H1 (cell line): ENCODE data around the gene ZMIZ1. TPM values are rescaled to one million over a fixed set of nuclear protein-coding genes. Genes with fewer than 3 reads are reported as not detected.

ENCODE experiments used
- BACH1 ChIP-seq: IDR thresholded peaks from 2 replicates; pipeline ENCODE4 v1.6.1; 2012; ENCODE audit warnings: low read length, improper control_type of control experiment
- CEBPB ChIP-seq: IDR thresholded peaks from 2 replicates; pipeline ENCODE4 v1.6.1; 2012; ENCODE audit warnings: low read depth, low read length
- CHD7 ChIP-seq: fragments of 300-600 bp; sonication (generic); IDR thresholded peaks from 2 replicates; pipeline ENCODE4 v1.7.1; 2012; ENCODE audit warnings: low read length, moderate library complexity, mild to moderate bottlenecking, inconsistent platforms; ENCODE audit not compliant: insufficient replicate concordance
- CREB1 ChIP-seq: IDR thresholded peaks from 2 replicates; pipeline ENCODE4 v1.6.1; 2012; ENCODE audit warnings: inconsistent platforms
- MAX ChIP-seq: IDR thresholded peaks from 2 replicates; pipeline ENCODE4 v1.6.1; 2012; ENCODE audit warnings: inconsistent platforms
- PHF8 ChIP-seq: fragments of 200-600 bp; sonication (generic); conservative IDR thresholded peaks from 2 replicates; pipeline ENCODE4 v1.7.1; 2012; ENCODE audit warnings: low read depth, mild to moderate bottlenecking, inconsistent platforms, low read length, moderate library complexity
- RNF2 ChIP-seq: fragments of 200-900, 300-1000 bp; sonication (generic); IDR thresholded peaks from 2 replicates; pipeline ENCODE4 v1.7.1; 2016; ENCODE audit warnings: borderline replicate concordance, low read depth, mild to moderate bottlenecking, antibody characterized with exemption, low read length; ENCODE audit not compliant: poor library complexity, severe bottlenecking; ENCODE audit errors: missing control alignments
- SIN3A ChIP-seq, 2 experiments: IDR thresholded peaks in 1 of 2; conservative IDR thresholded peaks in 1 of 2; 2 replicates each; pipeline ENCODE4 v1.6.1; 2011 to 2012; ENCODE audit warnings: low read length in 2 of 2, improper control_type of control experiment in 1 of 2, low read depth in 1 of 2, mild to moderate bottlenecking in 1 of 2
- polyA plus RNA-seq, 7 experiments: library from polyadenylated mRNA; depleted of rRNA in 3 of 7; stranded (reverse) in 5 of 7; unstranded in 2 of 7; fragments of >200 nt in 5 of 7; fragments of 200-250 nt in 2 of 7; gene quantifications; 1 replicate in 5 of 7; 2 replicates in 1 of 7; 4 replicates in 1 of 7; pipeline versions ENCODE4 v1.2.1 to v1.2.3, GENCODE V29; 2011 to 2013; ENCODE audit warnings: missing spikeins in 2 of 7, mixed read lengths in 2 of 7
- total RNA-seq: library from RNA; stranded (reverse); fragmentation: NEBNext Ultra II Directional; extraction: Animal tissue kit (Norgen Biotek cat#: 25700); gene quantifications from 2 replicates; pipeline ENCODE4 v1.2.1, GENCODE V29; 2021

Gene ZMIZ1
- total and polyA plus RNA-seq, 2 of the 8 experiments (the other 6 are each of a cell fraction or from before 2014, with no cell fraction given): 8.1 to 28.0 TPM

GRCh38 chr10:79067241-79068202 is 1.2 kb upstream of the ZMIZ1 start (continued):
- TF ChIP-seq CHD7 (no peak), CEBPB (no peak), PHF8 (0 out of 2 replicates have a peak, but pooled peaks have one; percentile 4), RNF2 (no peak), SIN3A (conservative IDR thresholded peaks at IDR 0.05 in 1 of 2, IDR thresholded peaks at IDR 0.05 in 1 of 2; ENCODE audit: low read depth in 1 of 2, low read length in 2 of 2) (peak; percentile 62 to 89; a peak in 2 of 4 replicates), BACH1 (peak; percentile 42; the same call in 1 of the 2 replicates), CREB1 (no peak; the same call in 1 of the 2 replicates), MAX (peak; percentile 65)
